ENCODE data around the gene TMEM179.

Gene TMEM179

GRCh38 chr14:104650057-104650980 is 45.7 kb upstream of the TMEM179 start:
- DNase-seq (ENCODE audit: extremely low read depth, low read depth) = no peak
- peak; percentile 99 for TF ChIP-seq CTCF (IDR thresholded peaks at IDR 0.05; ENCODE audit: low read depth, low read length, missing control alignments)
- H3K4me3 ChIP-seq (replicated peaks; ENCODE audit: low read depth, low read length) = peak overlapping the region; percentile 38

GRCh38 chr14:104647467-104648043 is 43.0 kb upstream of the TMEM179 start:
- no peak overlapping the region for H3K4me3 ChIP-seq (replicated peaks; ENCODE audit: low read depth, low read length)
- TF ChIP-seq CTCF (IDR thresholded peaks at IDR 0.05; ENCODE audit: low read depth, low read length, missing control alignments) = no peak
- DNase-seq (ENCODE audit: extremely low read depth, low read depth) = no peak

- no peak for DNase-seq (ENCODE audit: extremely low read depth, low read depth)
- H3K4me3 ChIP-seq (replicated peaks; ENCODE audit: low read depth, low read length) = no peak overlapping the region
- no peak for TF ChIP-seq CTCF (IDR thresholded peaks at IDR 0.05; ENCODE audit: low read depth, low read length, missing control alignments)
These were observed 40.2 kb upstream of the TMEM179 start for GRCh38 chr14:104644656-104645378.

- TF ChIP-seq CTCF (IDR thresholded peaks at IDR 0.05; ENCODE audit: low read depth, low read length, missing control alignments) = no peak
- DNase-seq (ENCODE audit: extremely low read depth, low read depth) = no peak
- no peak overlapping the region for H3K4me3 ChIP-seq (replicated peaks; ENCODE audit: low read depth, low read length)
These were observed 39.6 kb upstream of the TMEM179 start for GRCh38 chr14:104644091-104644635.

- no peak overlapping the region for H3K4me3 ChIP-seq (replicated peaks; ENCODE audit: low read depth, low read length)
- DNase-seq (ENCODE audit: extremely low read depth, low read depth) = no peak
- TF ChIP-seq CTCF (IDR thresholded peaks at IDR 0.05; ENCODE audit: low read depth, low read length, missing control alignments) = no peak
These were observed 38.7 kb upstream of the TMEM179 start for GRCh38 chr14:104643306-104643705.

GRCh38 chr14:104642540-104642868 is 37.9 kb upstream of the TMEM179 start:
- no peak for TF ChIP-seq CTCF (IDR thresholded peaks at IDR 0.05; ENCODE audit: low read depth, low read length, missing control alignments)
- H3K4me3 ChIP-seq (replicated peaks; ENCODE audit: low read depth, low read length) = no peak overlapping the region
- no peak for DNase-seq (ENCODE audit: extremely low read depth, low read depth)
